Hepatocyte (in vitro differentiated cells): ENCODE measurements around the gene LRMDA. TPM values are rescaled to one million over a fixed set of nuclear protein-coding genes. Genes with fewer than 3 reads are reported as not detected.

Experiments
- DNase-seq: peaks from one replicate; pipeline ENCODE4 v3.0.0-alpha.2; 2016; ENCODE audit warnings: low spot score
- H2AFZ ChIP-seq: fragments of 200-600 bp; sonication (generic); 2 replicates; pipeline ENCODE4 v1.6.0; 2016; ENCODE audit warnings: antibody characterized with exemption, mild to moderate bottlenecking
- H3K27ac ChIP-seq: fragments of 200-600 bp; sonication (generic); 2 replicates; pipeline ENCODE4 v1.5.1; 2016; ENCODE audit warnings: mild to moderate bottlenecking
- H3K27me3 ChIP-seq: fragments of 200-600 bp; sonication (generic); 2 replicates; pipeline ENCODE4 v1.6.1; 2016
- H3K36me3 ChIP-seq: fragments of 200-600 bp; sonication (generic); replicated peaks from 2 replicates; pipeline ENCODE4 v1.5.1; 2016; ENCODE audit warnings: low read depth; ENCODE audit not compliant: insufficient read depth
- H3K4me1 ChIP-seq: fragments of 200-600 bp; sonication (generic); 2 replicates; pipeline ENCODE4 v1.5.1; 2016; ENCODE audit warnings: mild to moderate bottlenecking, moderate library complexity; ENCODE audit not compliant: insufficient read depth
- H3K4me2 ChIP-seq: fragments of 200-600 bp; sonication (generic); 2 replicates; pipeline ENCODE4 v1.6.0; 2016
- H3K4me3 ChIP-seq: fragments of 200-600 bp; sonication (generic); 2 replicates; pipeline ENCODE4 v1.5.1; 2016; ENCODE audit warnings: mild to moderate bottlenecking
- H3K79me2 ChIP-seq: fragments of 200-600 bp; sonication (generic); 2 replicates; pipeline ENCODE4 v1.6.0; 2017; ENCODE audit warnings: mild to moderate bottlenecking
- H3K9me2 ChIP-seq: fragments of 200-600 bp; sonication (generic); replicated peaks from 2 replicates; pipeline ENCODE4 v1.6.0; 2017; ENCODE audit warnings: mild to moderate bottlenecking; ENCODE audit not compliant: insufficient read depth
- H3K9me3 ChIP-seq: fragments of 200-600 bp; sonication (generic); 2 replicates; pipeline ENCODE4 v1.5.1; 2016; ENCODE audit warnings: low read depth, mild to moderate bottlenecking
- H4K20me1 ChIP-seq: fragments of 200-600 bp; sonication (generic); 2 replicates; pipeline ENCODE4 v1.6.0; 2016; ENCODE audit warnings: mild to moderate bottlenecking; ENCODE audit not compliant: insufficient read depth, poor library complexity, severe bottlenecking
- EZH2 ChIP-seq: fragments of 200-600 bp; sonication (generic); IDR thresholded peaks from 2 replicates; pipeline ENCODE4 v1.6.1; 2016; ENCODE audit warnings: antibody characterized with exemption, mild to moderate bottlenecking, borderline replicate concordance
- EZH2phosphoT487 ChIP-seq: fragments of 200-600 bp; sonication (generic); IDR thresholded peaks from one replicate; pipeline ENCODE4 v1.6.1; 2018; ENCODE audit warnings: antibody characterized with exemption, mild to moderate bottlenecking, low read depth, moderate library complexity; ENCODE audit not compliant: unreplicated experiment, severe bottlenecking
- WGBS: methylation state at CpG from one replicate; pipeline ENCODE4 v1.1.6; 2016; ENCODE audit warnings: low lambda C conversion rate; ENCODE audit errors: missing lambda C conversion rate; 5-methylcytosine and 5-hydroxymethylcytosine counted together
- polyA plus RNA-seq: library from polyadenylated mRNA; unstranded; fragments of >200 nt; fragmentation: Nextera tagmentation; extraction: Ambion mirVana; gene quantifications from 2 replicates; pipeline ENCODE4 v1.2.1, GENCODE V29; 2016
- total RNA-seq: library from RNA; depleted of rRNA; stranded (reverse); fragments of >200 nt; gene quantifications from 2 replicates; pipeline ENCODE4 v1.2.3, GENCODE V29; 2014
- TF ChIP-seq, protein P1 (sequence below): fragments of 200-600 bp; sonication (generic); IDR thresholded peaks from 2 replicates; pipeline ENCODE4 v1.5.1; 2016; ENCODE audit warnings: antibody characterized with exemption, mild to moderate bottlenecking; ENCODE audit not compliant: poor library complexity

The LRMDA gene
- total and polyA plus RNA-seq, 2 experiments from 2014 or later, result 5.6 to 15.7 TPM

DNA sequence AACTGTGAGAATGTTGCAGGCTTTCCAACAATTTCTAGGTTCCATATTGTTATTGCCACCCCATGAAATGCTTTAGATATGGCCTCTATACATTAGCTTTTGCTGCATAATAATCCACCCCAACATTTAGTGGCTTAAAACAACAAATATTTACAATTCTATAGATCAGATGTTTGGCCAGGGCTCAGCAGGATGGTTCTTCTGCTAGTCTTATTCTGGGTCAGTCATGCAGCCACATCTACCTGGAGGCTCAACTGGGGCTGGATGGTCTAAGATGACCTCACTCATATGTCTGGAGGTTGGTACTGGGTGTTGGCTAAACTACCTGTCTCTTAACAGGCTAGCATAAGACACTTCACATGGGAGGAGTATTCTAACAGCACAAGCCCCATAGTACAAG, 607.3 kb downstream of the LRMDA start:
- H3K4me3 ChIP-seq, result no peak overlapping the region
- no peaks in the 10 kb centered on the region for H3K36me3 ChIP-seq

DNA sequence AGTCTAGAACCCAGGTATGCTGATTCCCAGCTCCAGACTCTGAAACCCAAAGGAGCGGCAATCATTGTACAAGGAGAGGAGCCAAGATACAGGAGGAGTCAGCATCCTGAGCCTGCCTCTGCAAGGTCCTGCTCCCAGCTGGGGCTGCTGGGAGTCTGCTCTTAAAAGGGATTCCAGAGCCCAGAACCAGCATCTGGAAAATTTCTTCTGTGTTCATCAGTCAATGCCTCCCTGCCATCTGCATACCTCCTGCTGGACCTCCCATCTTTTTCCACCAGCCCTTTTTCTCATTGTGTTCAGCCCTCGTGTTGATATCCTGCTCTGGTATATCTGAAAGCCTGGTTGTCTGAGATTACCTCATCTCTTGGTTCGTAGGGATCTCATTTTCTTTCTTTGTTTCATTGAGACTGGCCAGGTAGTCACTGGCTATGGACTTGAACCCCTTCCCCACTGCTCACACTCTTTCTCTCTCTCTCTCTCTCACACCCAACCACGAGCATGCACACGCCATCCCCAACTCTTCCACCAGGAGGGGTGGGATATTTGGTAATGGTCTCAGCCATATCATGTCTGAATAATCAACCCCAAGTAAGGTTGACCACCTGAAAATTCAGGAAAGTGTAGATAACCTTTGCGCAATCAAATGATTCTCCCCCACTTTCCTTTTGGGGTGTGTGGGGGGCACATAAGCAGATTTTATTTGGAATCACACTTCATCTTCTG, 608.8 kb downstream of the LRMDA start:
- 82% methylated on average over 6 of the region's 6 CpGs for WGBS
- H3K4me2 ChIP-seq, result no peak overlapping the region
- DNase-seq, result no peak

More for the DNA sequence above, 607.3 kb downstream of the LRMDA start:
- H2AFZ ChIP-seq, result no peak overlapping the region
- no peaks in the 10 kb centered on the region for H3K27me3 ChIP-seq
- no peaks in the 10 kb centered on the region for H4K20me1 ChIP-seq
- no peak for DNase-seq
- H3K79me2 ChIP-seq, result no peaks in the 10 kb centered on the region
- H3K4me2 ChIP-seq, result no peak overlapping the region
- no peak overlapping the region for H3K27ac ChIP-seq
- peaks cover 5% of the 10 kb centered on the region for H3K9me3 ChIP-seq
- no peaks in the 10 kb centered on the region for H3K9me2 ChIP-seq
- TF ChIP-seq EZH2, result no peak
- TF ChIP-seq, protein P1, sequence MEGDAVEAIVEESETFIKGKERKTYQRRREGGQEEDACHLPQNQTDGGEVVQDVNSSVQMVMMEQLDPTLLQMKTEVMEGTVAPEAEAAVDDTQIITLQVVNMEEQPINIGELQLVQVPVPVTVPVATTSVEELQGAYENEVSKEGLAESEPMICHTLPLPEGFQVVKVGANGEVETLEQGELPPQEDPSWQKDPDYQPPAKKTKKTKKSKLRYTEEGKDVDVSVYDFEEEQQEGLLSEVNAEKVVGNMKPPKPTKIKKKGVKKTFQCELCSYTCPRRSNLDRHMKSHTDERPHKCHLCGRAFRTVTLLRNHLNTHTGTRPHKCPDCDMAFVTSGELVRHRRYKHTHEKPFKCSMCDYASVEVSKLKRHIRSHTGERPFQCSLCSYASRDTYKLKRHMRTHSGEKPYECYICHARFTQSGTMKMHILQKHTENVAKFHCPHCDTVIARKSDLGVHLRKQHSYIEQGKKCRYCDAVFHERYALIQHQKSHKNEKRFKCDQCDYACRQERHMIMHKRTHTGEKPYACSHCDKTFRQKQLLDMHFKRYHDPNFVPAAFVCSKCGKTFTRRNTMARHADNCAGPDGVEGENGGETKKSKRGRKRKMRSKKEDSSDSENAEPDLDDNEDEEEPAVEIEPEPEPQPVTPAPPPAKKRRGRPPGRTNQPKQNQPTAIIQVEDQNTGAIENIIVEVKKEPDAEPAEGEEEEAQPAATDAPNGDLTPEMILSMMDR, result no peak
- no peak for TF ChIP-seq EZH2phosphoT487
- peaks cover 21% of the 10 kb centered on the region for H3K4me1 ChIP-seq

DNA sequence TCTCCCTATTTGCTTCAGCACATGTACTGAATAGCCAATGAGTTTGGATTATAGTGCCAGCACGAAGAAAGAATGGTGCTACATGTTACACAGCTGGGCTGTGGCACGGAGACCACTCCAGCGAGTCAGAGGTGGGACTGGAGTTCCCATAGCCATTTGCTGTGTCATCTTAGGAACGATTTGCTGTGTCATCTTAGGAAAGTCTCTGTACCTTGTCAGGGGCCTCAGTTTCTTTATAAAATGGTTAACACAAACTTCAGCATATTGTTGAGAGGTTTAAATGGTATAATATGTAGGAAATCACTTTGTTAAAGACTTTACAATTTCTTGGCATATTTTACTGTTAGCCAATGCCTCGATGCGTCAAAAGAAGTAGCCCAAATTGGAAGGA, 609.4 kb downstream of the LRMDA start:
- H3K9me3 ChIP-seq, result peaks cover 5% of the 10 kb centered on the region
- H4K20me1 ChIP-seq, result no peaks in the 10 kb centered on the region
- whole genome bisulfite sequencing, result 95% methylated on average over 6 of the region's 6 CpGs
- no peak overlapping the region for H3K4me3 ChIP-seq
- no peak for TF ChIP-seq EZH2
- no peak for TF ChIP-seq EZH2phosphoT487
- TF ChIP-seq, protein P1, result no peak
- H3K4me1 ChIP-seq, result peaks cover 3% of the 10 kb centered on the region
- no peaks in the 10 kb centered on the region for H3K79me2 ChIP-seq
- no peak overlapping the region for H2AFZ ChIP-seq
- H3K9me2 ChIP-seq, result no peaks in the 10 kb centered on the region
- no peaks in the 10 kb centered on the region for H3K36me3 ChIP-seq
- H3K27ac ChIP-seq, result no peak overlapping the region
- DNase-seq, result no peak
- no peak overlapping the region for H3K4me2 ChIP-seq
- no peaks in the 10 kb centered on the region for H3K27me3 ChIP-seq

More for the DNA sequence above, 608.8 kb downstream of the LRMDA start:
- Histone ChIP-seq H3K27ac (no peak overlapping the region), H3K79me2 (no peaks in the 10 kb centered on the region), H3K36me3 (no peaks in the 10 kb centered on the region), H4K20me1 (no peaks in the 10 kb centered on the region), H3K27me3 (no peaks in the 10 kb centered on the region), H2AFZ (no peak overlapping the region), H3K9me2 (no peaks in the 10 kb centered on the region), H3K4me3 (no peak overlapping the region), H3K4me1 (peaks cover 9% of the 10 kb centered on the region), H3K9me3 (peaks cover 5% of the 10 kb centered on the region)
- TF ChIP-seq EZH2phosphoT487 (no peak), EZH2 (no peak)
- TF ChIP-seq, protein P1, result no peak
